HepG2 (cell line): ENCODE results near the gene CD300A. TPM values are rescaled to one million over a fixed set of nuclear protein-coding genes. Genes with fewer than 3 reads are reported as not detected.

Source experiments
- ETS1 ChIP-seq: sonication (generic); formaldehyde crosslinking; IDR thresholded peaks from 2 replicates; pipeline ENCODE4 v1.4.0; 2020; ENCODE audit warnings: missing genetic modification reagents
- GPBP1L1 ChIP-seq: sonication (generic); formaldehyde crosslinking; IDR thresholded peaks from 2 replicates; pipeline ENCODE4 v1.5.0; 2020; ENCODE audit warnings: mild to moderate bottlenecking, missing genetic modification reagents
- MTERF4 ChIP-seq: sonication (generic); formaldehyde crosslinking; IDR thresholded peaks from 2 replicates; pipeline ENCODE4 v1.8.0; 2023; ENCODE audit warnings: mild to moderate bottlenecking, missing genetic modification reagents
- RNF2 ChIP-seq: fragments of 450-650 bp; conservative IDR thresholded peaks from 2 replicates; pipeline ENCODE4 v1.6.1; 2016; ENCODE audit warnings: low read depth
- SP1 ChIP-seq, 2 experiments: fragments of 450-650 bp in 1 of 2; sonication (generic) in 1 of 2; formaldehyde crosslinking in 1 of 2; IDR thresholded peaks; 2 replicates each; pipeline versions ENCODE4 v1.4.0 to v1.6.1; 2016 to 2020; ENCODE audit warnings: missing genetic modification reagents in 1 of 2
- TARDBP ChIP-seq: sonication (generic); formaldehyde crosslinking; IDR thresholded peaks from 2 replicates; pipeline ENCODE4 v1.8.0; 2022; ENCODE audit warnings: mild to moderate bottlenecking, missing genetic modification reagents
- TFE3 ChIP-seq: IDR thresholded peaks from 2 replicates; pipeline ENCODE4 v1.6.1; 2016
- ZNF318 ChIP-seq: sonication (generic); formaldehyde crosslinking; IDR thresholded peaks from 2 replicates; pipeline ENCODE4 v1.4.0; 2020; ENCODE audit warnings: mild to moderate bottlenecking, missing genetic modification reagents
- ZNF484 ChIP-seq: sonication (generic); formaldehyde crosslinking; IDR thresholded peaks from 2 replicates; pipeline ENCODE4 v1.5.1; 2020; ENCODE audit warnings: mild to moderate bottlenecking, low read depth, missing genetic modification reagents, borderline replicate concordance
- ZNF737 ChIP-seq: sonication (generic); formaldehyde crosslinking; IDR thresholded peaks from 2 replicates; pipeline ENCODE4 v1.5.0; 2020; ENCODE audit warnings: missing genetic modification reagents, mild to moderate bottlenecking, borderline replicate concordance
- ZNF790 ChIP-seq: sonication (generic); formaldehyde crosslinking; IDR thresholded peaks from 2 replicates; pipeline ENCODE4 v1.8.0; 2022; ENCODE audit warnings: missing genetic modification reagents, mild to moderate bottlenecking, borderline replicate concordance
- ZSCAN12 ChIP-seq: sonication (generic); formaldehyde crosslinking; IDR thresholded peaks from 2 replicates; pipeline ENCODE4 v1.9.0; 2021; ENCODE audit warnings: mild to moderate bottlenecking, missing genetic modification reagents
- polyA plus RNA-seq, 8 experiments: library from polyadenylated mRNA; depleted of rRNA in 3 of 8; stranded (reverse) in 7 of 8; unstranded in 1 of 8; fragments of >200 nt; fragmentation: Illumina TruSeq in 4 of 8; extraction: Trizol in 4 of 8; gene quantifications; 2 replicates each; pipeline versions ENCODE4 v1.2.1 to v1.2.3, GENCODE V29; 2011 to 2016; ENCODE audit warnings: low read depth in 4 of 8, missing spikeins in 1 of 8, mixed read lengths in 1 of 8; ENCODE audit not compliant: insufficient read depth in 1 of 8
- total RNA-seq, 5 experiments: library from RNA; depleted of rRNA; stranded (reverse); fragments of >200 nt; fragmentation: Illumina TruSeq; extraction: Trizol; gene quantifications; 2 replicates each; pipeline ENCODE4 v1.2.3, GENCODE V29; 2016; ENCODE audit warnings: low read depth in 1 of 5
- TF ChIP-seq, protein P1 (sequence below): IDR thresholded peaks from 2 replicates; pipeline ENCODE4 v1.6.1; 2016; ENCODE audit warnings: control low read depth

CD300A gene
- total and polyA plus RNA-seq, 2 of the 13 experiments (the other 11 are each of a cell fraction or from before 2014, with no cell fraction given): not detected

- TF ChIP-seq TFE3: peak; percentile 99
- 0 out of 2 replicates have a peak, but pooled peaks have one; percentile 5 for TF ChIP-seq ZNF318
- TF ChIP-seq TARDBP (CRISPR knock-in tag): peak; percentile 81
- TF ChIP-seq, protein P1, sequence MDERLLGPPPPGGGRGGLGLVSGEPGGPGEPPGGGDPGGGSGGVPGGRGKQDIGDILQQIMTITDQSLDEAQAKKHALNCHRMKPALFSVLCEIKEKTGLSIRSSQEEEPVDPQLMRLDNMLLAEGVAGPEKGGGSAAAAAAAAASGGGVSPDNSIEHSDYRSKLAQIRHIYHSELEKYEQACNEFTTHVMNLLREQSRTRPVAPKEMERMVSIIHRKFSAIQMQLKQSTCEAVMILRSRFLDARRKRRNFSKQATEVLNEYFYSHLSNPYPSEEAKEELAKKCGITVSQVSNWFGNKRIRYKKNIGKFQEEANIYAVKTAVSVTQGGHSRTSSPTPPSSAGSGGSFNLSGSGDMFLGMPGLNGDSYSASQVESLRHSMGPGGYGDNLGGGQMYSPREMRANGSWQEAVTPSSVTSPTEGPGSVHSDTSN: no peak
- no peak for TF ChIP-seq ZNF790 (CRISPR knock-in tag)
- TF ChIP-seq ETS1 (CRISPR knock-in tag): no peak
- TF ChIP-seq GPBP1L1 (CRISPR knock-in tag): no peak
- no peak for TF ChIP-seq ZNF737 (CRISPR knock-in tag)
- TF ChIP-seq RNF2: no peak
- TF ChIP-seq MTERF4 (CRISPR knock-in tag): no peak
- TF ChIP-seq ZSCAN12: no peak
- TF ChIP-seq SP1 (IDR thresholded peaks at IDR 0.05): no peak
- TF ChIP-seq SP1 (CRISPR knock-in tag; IDR thresholded peaks at IDR 0.05): no peak
- TF ChIP-seq ZNF484 (CRISPR knock-in tag): no peak
Observed at GRCh38 chr17:74427048-74427762, 39.2 kb upstream of the CD300A start (continued).
